Body of pancreas (tissue), 4 donors: ENCODE measurements around the gene TRPM3. TPM values are rescaled to one million over a fixed set of nuclear protein-coding genes. Genes with fewer than 3 reads are reported as not detected.

Experiments used
- ATAC-seq: fragments of 150-250 bp; one replicate; pipeline ENCODE4 v1.9.1; 2016
- DNase-seq, 4 donors: peaks; one replicate each; pipeline ENCODE4 v3.0.0-alpha.2; 2019
- H3K27ac ChIP-seq, 4 donors: fragments of 200-600 bp; sonication (generic); 1 replicate in 3 of 4; 2 replicates in 1 of 4; pipeline versions ENCODE4 v1.5.1 to v1.6.1; 2016 to 2019; ENCODE audit warnings: mild to moderate bottlenecking in 1 of 4, mixed read lengths in 1 of 4, moderate library complexity in 1 of 4
- H3K27me3 ChIP-seq, 2 donors: fragments of 200-600 bp; sonication (generic); one replicate each; pipeline ENCODE4 v1.6.0; 2016; ENCODE audit warnings: mild to moderate bottlenecking in 1 of 2
- H3K36me3 ChIP-seq, 2 donors: fragments of 200-600 bp; sonication (generic); replicated peaks in 1 of 2; 2 replicates each; pipeline ENCODE4 v1.5.1; 2016; ENCODE audit warnings: low read depth in 2 of 2; ENCODE audit not compliant: insufficient read depth in 1 of 2
- H3K4me1 ChIP-seq: fragments of 200-600 bp; sonication (generic); one replicate; pipeline ENCODE4 v1.6.0; 2016
- H3K4me3 ChIP-seq, 2 donors: fragments of 200-600 bp; sonication (generic); 1 replicate in 1 of 2; 2 replicates in 1 of 2; pipeline ENCODE4 v1.5.1; 2016 to 2019
- H3K9me3 ChIP-seq, 3 donors: fragments of 200-600 bp; sonication (generic); 1 replicate in 2 of 3; 2 replicates in 1 of 3; pipeline ENCODE4 v1.5.1; 2016
- POLR2A ChIP-seq, 3 donors: fragments of 450-650 bp; IDR thresholded peaks; one replicate each; pipeline ENCODE4 v1.6.1; 2016; ENCODE audit warnings: antibody characterized with exemption in 3 of 3, mild to moderate bottlenecking in 2 of 3
- WGBS, 2 donors: methylation state at CpG; one replicate each; pipeline ENCODE4 v1.1.5; 2017; 5-methylcytosine and 5-hydroxymethylcytosine counted together
- intact Hi-C: fragments of 100-400 bp; cut with DNase I; formaldehyde crosslinking; loops from one replicate; pipeline ENCODE4 v1.15.1; 2023
- total RNA-seq, 2 donors: library from RNA; depleted of rRNA; stranded (reverse); fragments of >200 nt; gene quantifications; one replicate each; pipeline ENCODE4 v1.1.0, GENCODE V29; 2016
- TF ChIP-seq, protein P1 (sequence below), 7 experiments: fragments of 450-650 bp in 4 of 7; fragments of 200-600 bp in 3 of 7; sonication (generic) in 3 of 7; IDR thresholded peaks; one replicate each; pipeline ENCODE4 v1.5.1; 2016 to 2019; ENCODE audit warnings: antibody characterized with exemption in 7 of 7

The TRPM3 gene
- total RNA-seq, 2 donors from 2014 or later: 0.78 to 1.3 TPM

DNA sequence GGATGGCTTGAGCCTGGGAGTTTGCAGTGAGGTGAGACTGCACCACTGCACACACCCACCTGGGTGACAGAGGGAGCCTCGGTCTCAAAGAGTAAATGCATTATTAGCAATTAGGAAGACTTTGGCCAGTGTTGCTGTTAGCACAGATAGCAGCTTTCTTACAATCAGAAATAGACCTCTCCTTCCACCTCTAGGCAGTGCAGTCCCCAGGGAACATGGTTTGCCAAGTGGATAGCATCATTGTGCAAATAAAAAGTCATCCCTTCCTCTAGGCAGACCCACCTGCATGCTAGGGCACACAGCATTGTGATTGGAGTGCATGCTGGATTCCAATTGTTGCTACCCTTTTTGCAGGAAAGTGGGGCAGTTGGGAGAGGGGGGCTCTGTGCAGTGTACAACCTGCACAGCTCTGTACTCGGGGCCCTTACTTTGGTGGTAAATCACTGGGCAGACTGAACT lies 629.1 kb downstream of the TRPM3 start:
- ATAC-seq (no peak), DNase-seq (no peak)
- no peak for TF ChIP-seq POLR2A (IDR thresholded peaks at IDR 0.05)
- TF ChIP-seq, protein P1, sequence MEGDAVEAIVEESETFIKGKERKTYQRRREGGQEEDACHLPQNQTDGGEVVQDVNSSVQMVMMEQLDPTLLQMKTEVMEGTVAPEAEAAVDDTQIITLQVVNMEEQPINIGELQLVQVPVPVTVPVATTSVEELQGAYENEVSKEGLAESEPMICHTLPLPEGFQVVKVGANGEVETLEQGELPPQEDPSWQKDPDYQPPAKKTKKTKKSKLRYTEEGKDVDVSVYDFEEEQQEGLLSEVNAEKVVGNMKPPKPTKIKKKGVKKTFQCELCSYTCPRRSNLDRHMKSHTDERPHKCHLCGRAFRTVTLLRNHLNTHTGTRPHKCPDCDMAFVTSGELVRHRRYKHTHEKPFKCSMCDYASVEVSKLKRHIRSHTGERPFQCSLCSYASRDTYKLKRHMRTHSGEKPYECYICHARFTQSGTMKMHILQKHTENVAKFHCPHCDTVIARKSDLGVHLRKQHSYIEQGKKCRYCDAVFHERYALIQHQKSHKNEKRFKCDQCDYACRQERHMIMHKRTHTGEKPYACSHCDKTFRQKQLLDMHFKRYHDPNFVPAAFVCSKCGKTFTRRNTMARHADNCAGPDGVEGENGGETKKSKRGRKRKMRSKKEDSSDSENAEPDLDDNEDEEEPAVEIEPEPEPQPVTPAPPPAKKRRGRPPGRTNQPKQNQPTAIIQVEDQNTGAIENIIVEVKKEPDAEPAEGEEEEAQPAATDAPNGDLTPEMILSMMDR (IDR thresholded peaks at IDR 0.05): no peak
- Histone ChIP-seq H3K4me1 (no peaks in the 10 kb centered on the region), H3K4me3 (no peak overlapping the region), H3K36me3 (no peaks in the 10 kb centered on the region), H3K27ac (no peak overlapping the region), H3K27me3 (no peaks in the 10 kb centered on the region), H3K9me3 (no peaks in the 10 kb centered on the region)
- intact Hi-C loops: loop anchor here (5.0 kb wide), 1 partner anchor 85 kb away; no protein-coding TSS in a partner anchor
- 72 to 91% methylated on average over 2 of the region's 2 CpGs for WGBS, 2 donors

- WGBS, 2 donors: 70 to 85% methylated on average over 8 of the region's 8 CpGs
- Histone ChIP-seq H3K27ac (no peak overlapping the region), H3K4me3 (no peak overlapping the region), H3K4me1 (no peaks in the 10 kb centered on the region), H3K27me3 (no peaks in the 10 kb centered on the region), H3K36me3 (no peaks in the 10 kb centered on the region), H3K9me3 (no peaks in the 10 kb centered on the region)
- DNase-seq: no peak
- TF ChIP-seq, protein P1 (IDR thresholded peaks at IDR 0.05): no peak
- no peak for TF ChIP-seq POLR2A (IDR thresholded peaks at IDR 0.05)
- no peak for ATAC-seq
- intact Hi-C loops: loop anchor here (5.0 kb wide), 1 partner anchor 84 kb away; no protein-coding TSS in a partner anchor
These were observed 629.7 kb downstream of the TRPM3 start for GRCh38 chr9:70491426-70492318.

- H3K9me3 ChIP-seq: no peaks in the 10 kb centered on the region
- intact Hi-C loops: loop anchor here (5.0 kb wide), 1 partner anchor 83 kb away; no protein-coding TSS in a partner anchor
- 78 to 89% methylated on average over 5 of the region's 5 CpGs for WGBS, 2 donors
- H3K4me3 ChIP-seq: no peak overlapping the region
- H3K27ac ChIP-seq: no peak overlapping the region
- TF ChIP-seq POLR2A (IDR thresholded peaks at IDR 0.05): no peak
- TF ChIP-seq, protein P1 (IDR thresholded peaks at IDR 0.05): peak in 4 of 7 experiments; percentile 25 to 38 (median 32)
- H3K27me3 ChIP-seq: no peaks in the 10 kb centered on the region
- DNase-seq (no peak), ATAC-seq (no peak)
- no peaks in the 10 kb centered on the region for H3K4me1 ChIP-seq
- no peaks in the 10 kb centered on the region for H3K36me3 ChIP-seq
These were observed 630.9 kb downstream of the TRPM3 start for GRCh38 chr9:70490478-70490877.

GRCh38 chr9:70488793-70489105 lies 632.7 kb downstream of the TRPM3 start:
- no peak for DNase-seq
- intact Hi-C loops: no loop called here
- WGBS, 2 donors: 16 to 43% methylated on average over 3 of the region's 3 CpGs

More at GRCh38 chr9:70488793-70489105, 632.7 kb downstream of the TRPM3 start:
- H3K27ac ChIP-seq: no peak overlapping the region
- TF ChIP-seq, protein P1 (IDR thresholded peaks at IDR 0.05): no peak
- TF ChIP-seq POLR2A (IDR thresholded peaks at IDR 0.05): no peak
- no peak for ATAC-seq
- no peaks in the 10 kb centered on the region for H3K27me3 ChIP-seq
- no peaks in the 10 kb centered on the region for H3K9me3 ChIP-seq
- no peak overlapping the region for H3K4me3 ChIP-seq
- no peaks in the 10 kb centered on the region for H3K36me3 ChIP-seq
- H3K4me1 ChIP-seq: peaks cover 15% of the 10 kb centered on the region
